ENCODE data around the gene RAB6A. TPM values are rescaled to one million over a fixed set of nuclear protein-coding genes. Genes with fewer than 3 reads are reported as not detected.
"Not testable (repeated sequence)": the region's sequence is repeated elsewhere in the genome, so short reads cannot be mapped to it uniquely, and the experiment has no call there.

The RAB6A gene
- total and polyA plus RNA-seq, 2 of the 8 experiments (the other 6 are each of a cell fraction or from before 2014, with no cell fraction given) = 24.4 to 88.6 TPM

GRCh38 chr11:73779084-73779902, 18.4 kb upstream of the RAB6A start (continued):
- TF ChIP-seq ZNF274 (IDR thresholded peaks at IDR 0.05; ENCODE audit: borderline replicate concordance, extremely low read depth, low read length) (no peak), CHD1 (IDR thresholded peaks at IDR 0.05; ENCODE audit: low read depth, low read length) (peak; percentile 48; the same call in 1 of the 2 replicates)

- H3K23ac ChIP-seq (ENCODE audit: insufficient read length); H2BK12ac ChIP-seq (ENCODE audit: low read depth, low read length); POLR2A ChIA-PET (ENCODE audit: partially characterized antibody); H3K4me1 ChIP-seq (replicated peaks in 1 of 4; ENCODE audit: control insufficient read depth in 3 of 4, insufficient read depth in 4 of 4, low read length in 3 of 4); H2BK5ac ChIP-seq (ENCODE audit: low read depth, low read length); H3K9me3 ChIP-seq (ENCODE audit: insufficient read depth in 2 of 2, low read depth in 1 of 2, low read length in 1 of 2); H3K79me2 ChIP-seq (ENCODE audit: control insufficient read depth in 1 of 2, insufficient read depth in 2 of 2, low read length in 2 of 2); H3K4me3 ChIP-seq (ENCODE audit: extremely low read depth in 1 of 4, insufficient read depth in 2 of 4, low read depth in 3 of 4, low read length in 4 of 4); FAIRE-seq; CTCF ChIA-PET (ENCODE audit: partially characterized antibody); H4K8ac ChIP-seq (ENCODE audit: extremely low read depth, insufficient read depth, low read length); DNase-seq (ENCODE audit: low read depth in 1 of 2, low spot score in 2 of 2); H2BK120ac ChIP-seq (replicated peaks; ENCODE audit: low read depth, low read length); H3K23me2 ChIP-seq (ENCODE audit: low read depth, low read length); H3K36me3 ChIP-seq (ENCODE audit: control insufficient read depth in 2 of 4, insufficient read depth in 4 of 4, low read length in 3 of 4); H2BK15ac ChIP-seq (ENCODE audit: low read length); H3K14ac ChIP-seq (ENCODE audit: insufficient read length); H2BK20ac ChIP-seq (ENCODE audit: low read length); H4K91ac ChIP-seq (replicated peaks; ENCODE audit: insufficient read length, low read length); H2AK5ac ChIP-seq (ENCODE audit: low read depth, low read length); H3K27ac ChIP-seq (ENCODE audit: low read depth, low read length); H3K9ac ChIP-seq (replicated peaks in 1 of 4; ENCODE audit: extremely low read depth in 1 of 4, low read depth in 3 of 4, low read length in 3 of 4); H3K79me1 ChIP-seq (ENCODE audit: low read depth, low read length); H3K27me3 ChIP-seq (replicated peaks in 1 of 4; ENCODE audit: control insufficient read depth in 3 of 4, extremely low read depth in 1 of 4, insufficient read depth in 3 of 4, low read length in 3 of 4); H3K4me2 ChIP-seq (ENCODE audit: insufficient read depth in 1 of 2, low read depth in 2 of 2, low read length in 2 of 2); H4K20me1 ChIP-seq (replicated peaks in 1 of 2; ENCODE audit: control insufficient read depth in 1 of 2, insufficient read depth in 2 of 2, low read length in 2 of 2); H3K18ac ChIP-seq (ENCODE audit: extremely low read depth, low read length); H3K4ac ChIP-seq (replicated peaks; ENCODE audit: insufficient read length, low read depth, low read length); H4K5ac ChIP-seq (ENCODE audit: insufficient read length, low read depth, low read length); H2AFZ ChIP-seq (ENCODE audit: low read length); H3K56ac ChIP-seq (replicated peaks; ENCODE audit: insufficient read length, low read depth, low read length): not testable (repeated sequence)
- WGBS, 2 experiments (ENCODE audit: extremely low coverage in 1 of 2, insufficient coverage in 1 of 2, insufficient read length in 1 of 2, insufficient replicate concordance in 2 of 2, low coverage in 1 of 2, low lambda C conversion rate in 2 of 2, missing lambda C conversion rate in 1 of 2) = 92% methylated on average over 7 of the region's 7 CpGs; no CpG with 5 or more reads in 1 of the 2 experiments
Measured at GRCh38 chr11:73770811-73771210, 9.9 kb upstream of the RAB6A start.

All from H1 (cell line).